GM18870 (cell line): ENCODE measurements around the gene ALAS1.
"Not testable (repeated sequence)": the region's sequence is repeated elsewhere in the genome, so short reads cannot be mapped to it uniquely, and the experiment has no call there.

Experiments
- ATAC-seq: cut with Tn5 transposase; IDR thresholded peaks from one replicate; pipeline ENCODE4 v1.9.1; 2021; ENCODE audit warnings: moderate library complexity; ENCODE audit not compliant: unreplicated experiment

ALAS1 gene

GRCh38 chr3:52197842-52198625 is at the start of gene ALAS1:
Gene ALAS1 (plus strand): TSS chr3:52198160. CDS start chr3:52199242, 1,082 bp downstream.
- ATAC-seq = peak; percentile 83

- ATAC-seq = no peak
Measured at GRCh38 chr3:52149021-52149420, 48.9 kb upstream of the ALAS1 start.

GRCh38 chr3:52149726-52150125 is 48.2 kb upstream of the ALAS1 start:
- ATAC-seq = no peak

- ATAC-seq = no peak
Measured at GRCh38 chr3:52150357-52150756, 47.6 kb upstream of the ALAS1 start.

- ATAC-seq = no peak
Measured at GRCh38 chr3:52150860-52151259, 47.1 kb upstream of the ALAS1 start.

- ATAC-seq = not testable (repeated sequence)
Measured at GRCh38 chr3:52151991-52152390, 46.0 kb upstream of the ALAS1 start.

- ATAC-seq = peak; percentile 9
Measured at GRCh38 chr3:52153389-52154096, 44.4 kb upstream of the ALAS1 start.

GRCh38 chr3:52154135-52155094 is 43.5 kb upstream of the ALAS1 start, which contains the start of gene POC1A:
Gene POC1A (minus strand): TSS chr3:52154423. CDS start chr3:52154372, 51 bp downstream.
- ATAC-seq = peak; percentile 68

- no peak for ATAC-seq
Measured at GRCh38 chr3:52155912-52156311, 42.0 kb upstream of the ALAS1 start.

GRCh38 chr3:52159503-52159902 is 38.5 kb upstream of the ALAS1 start:
- ATAC-seq = no peak

- no peak for ATAC-seq
Measured at GRCh38 chr3:52162250-52162872, 35.6 kb upstream of the ALAS1 start.

- ATAC-seq = no peak
Measured at GRCh38 chr3:52167240-52167639, 30.7 kb upstream of the ALAS1 start.

- ATAC-seq = not testable (repeated sequence)
Measured at GRCh38 chr3:52170217-52170616, 27.7 kb upstream of the ALAS1 start.

- no peak for ATAC-seq
Measured at GRCh38 chr3:52171514-52172261, 26.3 kb upstream of the ALAS1 start.

- no peak for ATAC-seq
Measured at GRCh38 chr3:52172262-52172757, 25.6 kb upstream of the ALAS1 start.

- ATAC-seq = no peak
Measured at GRCh38 chr3:52173101-52173500, 24.9 kb upstream of the ALAS1 start.

GRCh38 chr3:52174896-52175295 is 23.1 kb upstream of the ALAS1 start:
- ATAC-seq = no peak

- no peak for ATAC-seq
Measured at GRCh38 chr3:52175416-52176179, 22.4 kb upstream of the ALAS1 start.

- ATAC-seq = no peak
Measured at GRCh38 chr3:52176180-52176752, 21.7 kb upstream of the ALAS1 start.
